ENCODE results near the gene AP1S3.
"Not testable (repeated sequence)": the region's sequence is repeated elsewhere in the genome, so short reads cannot be mapped to it uniquely, and the experiment has no call there.

Gene AP1S3

GRCh38 chr2:223801736-223802135 is 35.6 kb downstream of the AP1S3 start:
- DNase-seq (ENCODE audit: low read depth in 2 of 2), result no peak

GRCh38 chr2:223800908-223801307 is 36.5 kb downstream of the AP1S3 start:
- DNase-seq (ENCODE audit: low read depth in 2 of 2), result no peak

DNA sequence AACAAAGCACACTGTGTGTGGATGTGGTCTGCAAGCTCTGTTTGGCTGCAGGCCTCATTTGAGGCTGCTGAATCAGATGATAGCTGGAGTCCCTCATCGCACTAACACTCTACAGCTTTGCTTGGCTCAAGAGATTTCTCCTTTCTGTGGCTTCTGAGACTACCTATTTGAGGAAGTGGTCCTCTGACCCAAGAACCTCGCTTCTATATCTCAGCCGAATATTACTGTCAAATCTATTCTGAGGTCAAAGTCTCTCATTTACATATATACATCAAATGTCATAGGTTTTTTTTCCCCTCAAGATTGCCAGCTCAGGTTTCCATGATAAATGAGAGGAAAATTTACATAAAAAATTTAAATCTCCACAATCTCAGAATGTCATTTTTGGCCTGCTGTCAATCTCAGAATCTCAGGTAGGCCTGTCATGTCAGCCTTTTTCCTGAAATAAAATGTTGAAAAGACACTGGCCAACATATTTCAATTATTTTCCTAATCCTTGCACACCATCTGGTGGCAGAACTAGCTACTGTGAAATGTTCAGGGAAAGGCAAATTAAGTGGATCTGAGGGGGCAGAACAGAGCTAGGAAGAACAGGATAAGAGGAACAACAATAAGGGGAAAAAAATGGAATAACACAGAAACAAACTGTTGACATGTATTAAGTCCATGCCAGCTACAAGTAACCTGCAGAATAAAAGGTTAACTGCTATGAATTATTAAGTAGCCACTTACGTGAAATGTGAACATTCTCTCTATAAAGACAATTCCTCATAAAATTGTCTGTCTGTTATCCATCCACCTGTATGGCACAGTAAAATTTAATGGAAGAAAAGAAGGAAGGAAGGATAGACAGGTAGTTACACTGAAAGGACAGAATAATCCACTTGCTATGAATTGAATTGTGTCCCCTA is 39.3 kb downstream of the AP1S3 start:
- no peak for DNase-seq (ENCODE audit: low read depth in 2 of 2)

DNA sequence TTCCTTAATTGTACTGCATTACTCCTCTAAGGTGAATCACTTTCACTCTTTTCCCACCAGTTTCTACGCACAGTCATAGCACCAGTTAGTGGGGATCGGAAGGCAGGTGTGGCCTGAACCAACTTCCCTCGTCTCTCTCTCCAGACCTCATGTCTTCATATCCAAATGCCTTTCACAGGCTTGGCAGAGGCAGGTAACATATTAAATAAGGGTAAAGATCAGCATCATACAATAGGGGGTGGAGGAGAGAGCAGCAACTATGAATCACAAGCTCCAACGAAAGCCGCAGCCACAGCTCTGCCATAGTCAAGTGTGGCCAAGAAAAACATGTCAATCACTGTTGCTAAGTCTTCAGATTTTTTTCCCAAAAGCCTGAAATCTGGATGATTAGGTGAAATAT is 40.3 kb downstream of the AP1S3 start:
- DNase-seq (ENCODE audit: low read depth in 2 of 2), result no peak

DNA sequence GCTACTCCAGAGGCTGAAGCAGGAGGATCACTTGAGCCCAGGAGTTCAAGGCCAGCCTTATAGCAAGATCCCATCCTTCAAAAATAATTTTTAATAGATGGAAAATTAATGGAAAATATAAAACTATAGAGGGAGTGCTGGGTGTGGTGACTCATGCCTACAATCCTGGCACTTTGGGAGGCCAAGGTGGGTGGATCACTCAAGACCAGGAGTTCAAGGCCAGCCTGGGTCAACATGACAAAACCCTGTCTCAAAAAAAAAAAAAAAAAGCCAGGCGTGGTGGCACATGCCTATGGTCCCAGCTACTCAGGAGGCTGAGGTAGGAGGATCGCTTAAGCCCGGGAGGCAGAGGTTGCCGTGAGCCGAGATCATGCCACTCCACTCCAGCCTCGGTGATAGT is 48.0 kb downstream of the AP1S3 start:
- no peak for DNase-seq (ENCODE audit: low read depth in 2 of 2)

- no peak for DNase-seq (ENCODE audit: low read depth in 2 of 2)
These were observed 48.6 kb downstream of the AP1S3 start for GRCh38 chr2:223788826-223789225.

- DNase-seq (ENCODE audit: low read depth in 2 of 2), result not testable (repeated sequence)
These were observed 49.3 kb downstream of the AP1S3 start for GRCh38 chr2:223788106-223788505.

GRCh38 chr2:223787358-223787757 is 50.0 kb downstream of the AP1S3 start:
- DNase-seq (ENCODE audit: low read depth in 2 of 2), result no peak

DNA sequence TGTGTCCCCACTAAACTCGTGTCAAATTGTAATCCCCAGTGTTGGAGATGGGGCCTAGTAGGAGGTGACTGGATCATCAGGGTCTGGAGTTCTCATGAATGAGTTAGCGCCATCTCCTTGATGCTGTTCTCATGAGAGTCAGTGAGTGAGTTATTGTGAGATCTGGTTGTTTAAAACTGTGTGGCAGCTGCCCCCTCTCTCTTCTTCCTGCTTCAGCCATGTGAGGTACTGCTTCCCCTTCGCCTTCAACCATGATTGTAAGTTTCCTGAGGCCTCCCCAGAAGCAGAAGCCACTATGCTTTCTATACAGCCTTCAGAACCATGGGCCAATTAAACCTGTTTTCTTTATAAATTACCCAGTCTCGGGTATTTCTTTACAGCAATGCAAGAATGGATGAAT is 50.4 kb downstream of the AP1S3 start:
- no peak for DNase-seq (ENCODE audit: low read depth in 2 of 2)

GRCh38 chr2:223786236-223786635 is 51.1 kb downstream of the AP1S3 start:
- no peak for DNase-seq (ENCODE audit: low read depth in 2 of 2)

- DNase-seq (ENCODE audit: low read depth in 2 of 2), result no peak
These were observed 53.1 kb downstream of the AP1S3 start for GRCh38 chr2:223784221-223784772.

DNA sequence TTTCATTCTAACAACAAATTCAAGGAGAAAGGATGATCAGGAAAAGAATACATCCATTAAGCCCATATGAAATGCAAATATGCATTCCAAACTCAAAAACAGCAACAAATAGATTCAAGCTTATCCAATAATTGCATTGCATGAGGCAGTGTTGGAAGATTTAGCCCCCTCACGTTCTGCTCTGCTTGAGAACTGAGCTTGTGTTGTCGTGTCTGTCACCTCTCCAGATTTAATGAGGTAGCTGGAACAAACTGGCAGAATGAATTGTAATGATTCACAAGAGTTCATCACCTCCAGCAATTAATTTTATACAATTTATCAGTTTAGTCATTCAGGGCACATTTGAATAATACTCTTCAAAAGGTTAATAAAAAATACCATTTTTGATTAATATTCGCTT is 54.8 kb downstream of the AP1S3 start:
- no peak for DNase-seq (ENCODE audit: low read depth in 2 of 2)

- no peak for DNase-seq (ENCODE audit: low read depth in 2 of 2)
These were observed 55.8 kb downstream of the AP1S3 start for GRCh38 chr2:223781560-223781959.

DNA sequence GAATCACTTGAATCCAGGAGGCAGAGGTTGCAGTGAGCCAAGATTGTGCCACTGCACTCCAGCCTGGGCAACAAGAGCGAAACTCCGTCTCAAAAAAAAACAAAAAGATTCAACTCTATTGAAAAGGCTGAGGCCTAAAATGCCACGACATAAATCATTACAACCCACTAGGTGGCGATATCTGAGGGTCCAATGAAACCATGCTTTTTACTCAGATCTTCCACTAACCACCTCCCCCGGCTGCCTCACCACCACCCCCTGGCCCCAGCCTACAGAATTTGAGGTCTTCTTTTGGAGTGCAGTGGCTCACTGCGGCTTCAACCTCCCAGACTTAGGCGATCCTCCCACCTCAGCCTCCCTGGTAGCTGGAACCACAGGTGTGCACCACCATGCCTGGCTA is 57.5 kb downstream of the AP1S3 start:
- peak in 1 of 2 donors; percentile 35 for DNase-seq (ENCODE audit: low read depth in 2 of 2)

GRCh38 chr2:223774193-223774592 is 63.2 kb downstream of the AP1S3 start:
- no peak for DNase-seq (ENCODE audit: low read depth in 2 of 2)

DNA sequence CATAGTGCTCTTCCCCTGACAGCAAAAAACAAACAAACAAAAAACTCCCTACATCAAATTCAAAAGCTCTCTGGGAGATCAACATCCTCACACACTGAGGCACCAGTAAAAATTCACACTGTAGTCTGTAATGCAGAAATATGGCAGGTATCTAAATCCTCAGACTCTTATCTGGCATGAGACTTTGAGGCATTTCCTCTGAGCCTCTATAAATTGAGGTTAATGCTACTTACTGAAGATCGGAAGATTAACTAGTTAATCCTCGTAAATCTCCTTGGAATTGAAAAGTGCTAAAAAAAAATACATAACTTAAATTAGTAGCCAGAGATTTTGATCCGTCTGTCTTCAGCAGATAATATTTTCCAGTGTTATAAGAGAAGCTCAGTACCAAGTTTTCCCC is 65.0 kb downstream of the AP1S3 start:
- DNase-seq (ENCODE audit: low read depth in 2 of 2), result no peak

GRCh38 chr2:223771475-223771874 is 65.9 kb downstream of the AP1S3 start:
- no peak for DNase-seq (ENCODE audit: low read depth in 2 of 2)

- DNase-seq (ENCODE audit: low read depth in 2 of 2), result no peak
These were observed 69.2 kb downstream of the AP1S3 start for GRCh38 chr2:223768179-223768578.

- DNase-seq (ENCODE audit: low read depth in 2 of 2), result no peak
These were observed 70.0 kb downstream of the AP1S3 start for GRCh38 chr2:223767341-223767740.

GRCh38 chr2:223765221-223765785 is 72.1 kb downstream of the AP1S3 start:
- no peak for DNase-seq (ENCODE audit: low read depth in 2 of 2)

- DNase-seq (ENCODE audit: low read depth in 2 of 2), result no peak
These were observed 72.6 kb downstream of the AP1S3 start for GRCh38 chr2:223764796-223765195.

DNA sequence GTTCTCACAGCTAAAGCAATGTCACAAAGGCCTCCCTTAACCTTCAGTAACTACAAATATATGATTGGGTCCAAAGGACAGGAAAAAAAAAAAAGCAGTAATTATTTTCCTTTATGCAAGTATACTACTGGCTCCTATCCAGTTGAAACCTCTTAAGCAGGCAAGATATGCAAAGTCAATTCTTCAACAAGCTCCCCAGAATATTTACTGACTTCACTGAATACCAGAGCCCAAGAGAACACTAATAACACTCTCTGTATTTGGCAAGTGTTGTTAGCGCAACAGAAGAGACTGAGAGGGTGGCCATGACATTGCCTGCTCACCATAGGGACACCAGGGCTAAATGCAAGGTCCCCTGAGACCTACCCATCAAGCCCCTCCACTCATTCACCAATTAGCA is 74.5 kb downstream of the AP1S3 start:
- DNase-seq (ENCODE audit: low read depth in 2 of 2), result no peak

GRCh38 chr2:223761746-223762145 is 75.6 kb downstream of the AP1S3 start:
- DNase-seq (ENCODE audit: low read depth in 2 of 2), result not testable (repeated sequence)

Measured in stimulated activated CD4-positive, alpha-beta T cell treated with anti-CD3 and anti-CD28 coated beads, Interleukin-1b, Interleukin-23, amount 100 ng/mL, for 4 hours (primary cell).